HG03558 (cell line): Measurements from ENCODE around the gene CAMK2N1.

ENCODE experiments used
- ATAC-seq: cut with Tn5 transposase; IDR thresholded peaks from one replicate; pipeline ENCODE4 v1.9.1; 2021; ENCODE audit warnings: moderate number of reproducible peaks; ENCODE audit not compliant: unreplicated experiment; ENCODE audit errors: extremely low read depth

CAMK2N1 gene

GRCh38 chr1:20480243-20480944 is 5.6 kb downstream of the CAMK2N1 start:
- ATAC-seq, result no peak

GRCh38 chr1:20479840-20480239 is 6.2 kb downstream of the CAMK2N1 start:
- no peak for ATAC-seq

- no peak for ATAC-seq
Observed at GRCh38 chr1:20478057-20478635, 7.9 kb downstream of the CAMK2N1 start.

- no peak for ATAC-seq
Observed at GRCh38 chr1:20477348-20478056, 8.5 kb downstream of the CAMK2N1 start.

- ATAC-seq, result no peak
Observed at GRCh38 chr1:20476265-20477038, 9.6 kb downstream of the CAMK2N1 start.

GRCh38 chr1:20474996-20475395 is 11.0 kb downstream of the CAMK2N1 start:
- ATAC-seq, result no peak

GRCh38 chr1:20474333-20474975 is 11.6 kb downstream of the CAMK2N1 start:
- no peak for ATAC-seq

GRCh38 chr1:20473894-20474293 is 12.1 kb downstream of the CAMK2N1 start:
- ATAC-seq, result no peak

- ATAC-seq, result no peak
Observed at GRCh38 chr1:20472860-20473711, 12.9 kb downstream of the CAMK2N1 start.

GRCh38 chr1:20472121-20472520 is 13.9 kb downstream of the CAMK2N1 start:
- ATAC-seq, result no peak

- no peak for ATAC-seq
Observed at GRCh38 chr1:20470194-20470593, 15.8 kb downstream of the CAMK2N1 start.

- no peak for ATAC-seq
Observed at GRCh38 chr1:20469406-20470076, 16.5 kb downstream of the CAMK2N1 start.

GRCh38 chr1:20466273-20466672 is 19.7 kb downstream of the CAMK2N1 start:
- ATAC-seq, result no peak

GRCh38 chr1:20465187-20465586 is 20.8 kb downstream of the CAMK2N1 start:
- ATAC-seq, result no peak

GRCh38 chr1:20463502-20463901 is 22.5 kb downstream of the CAMK2N1 start:
- no peak for ATAC-seq

- ATAC-seq, result no peak
Observed at GRCh38 chr1:20462397-20462796, 23.6 kb downstream of the CAMK2N1 start.

GRCh38 chr1:20458717-20459116 is 27.3 kb downstream of the CAMK2N1 start:
- ATAC-seq, result no peak

GRCh38 chr1:20454004-20454403 is 32.0 kb downstream of the CAMK2N1 start:
- no peak for ATAC-seq
